ENCODE data around the gene MCIDAS. TPM values are rescaled to one million over a fixed set of nuclear protein-coding genes. Genes with fewer than 3 reads are reported as not detected.

MCIDAS gene
- total and polyA plus RNA-seq, 3 donors from 2014 or later, result 0.39 to 0.68 (median 0.42) TPM

- WGBS, 2 donors, result 72 to 73% methylated on average over 6 of the region's 6 CpGs
- DNase-seq, result no peak
Measured at GRCh38 chr5:55188656-55189540, 38.2 kb downstream of the MCIDAS start.

GRCh38 chr5:55187370-55187769, 39.7 kb downstream of the MCIDAS start:
- H3K9me3 ChIP-seq, result no peaks in the 10 kb centered on the region
- no peaks in the 10 kb centered on the region for H3K36me3 ChIP-seq (ENCODE audit: low read depth, missing control alignments)
- H3K4me3 ChIP-seq, result no peak overlapping the region
- DNase-seq, result no peak
- H3K27me3 ChIP-seq, result no peaks in the 10 kb centered on the region
- no peak for TF ChIP-seq CTCF (IDR thresholded peaks at IDR 0.05)
- no peak for TF ChIP-seq POLR2A (IDR thresholded peaks at IDR 0.05)
- intact Hi-C loops (cut with DNase I; ENCODE audit: low total_unique reads), result no loop called here
- no peak overlapping the region for H3K27ac ChIP-seq
- H3K4me1 ChIP-seq, result no peaks in the 10 kb centered on the region
- WGBS, 2 donors, result 69 to 74% methylated on average over 4 of the region's 4 CpGs

More at GRCh38 chr5:55188656-55189540, 38.2 kb downstream of the MCIDAS start:
- Histone ChIP-seq H3K27me3 (no peaks in the 10 kb centered on the region), H3K4me1 (no peaks in the 10 kb centered on the region), H3K4me3 (no peak overlapping the region), H3K27ac (no peak overlapping the region), H3K9me3 (no peaks in the 10 kb centered on the region), H3K36me3 (ENCODE audit: low read depth, missing control alignments) (no peaks in the 10 kb centered on the region)
- intact Hi-C loops (cut with DNase I; ENCODE audit: low total_unique reads), result no loop called here
- TF ChIP-seq POLR2A (IDR thresholded peaks at IDR 0.05) (no peak), CTCF (IDR thresholded peaks at IDR 0.05) (no peak)

DNA sequence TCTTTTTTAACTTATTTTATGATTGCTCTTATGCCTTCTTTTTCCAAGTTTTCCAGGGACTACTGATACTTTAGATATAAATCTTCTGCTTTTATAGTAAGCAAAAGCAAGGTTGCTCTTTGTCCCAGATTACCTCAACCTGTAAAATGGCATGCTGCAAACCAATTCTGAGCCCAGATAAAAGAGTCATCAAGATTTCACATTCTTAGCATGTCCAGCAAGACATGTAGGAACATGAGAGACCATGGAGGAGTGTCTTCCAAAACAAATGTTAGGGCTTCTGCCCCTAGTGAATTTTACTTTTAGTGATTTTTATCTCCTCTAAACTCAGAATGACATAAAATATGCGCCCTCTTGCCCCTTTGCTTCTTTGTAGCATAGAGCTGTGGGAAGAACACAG, 47.1 kb downstream of the MCIDAS start:
- Histone ChIP-seq H3K4me3 (no peak overlapping the region), H3K36me3 (ENCODE audit: low read depth, missing control alignments) (no peaks in the 10 kb centered on the region), H3K27me3 (no peaks in the 10 kb centered on the region), H3K9me3 (no peaks in the 10 kb centered on the region), H3K27ac (no peak overlapping the region), H3K4me1 (no peaks in the 10 kb centered on the region)
- TF ChIP-seq POLR2A (IDR thresholded peaks at IDR 0.05) (no peak), CTCF (IDR thresholded peaks at IDR 0.05) (no peak)
- no peak for DNase-seq
- 64 to 71% methylated on average over 1 of the region's 1 CpG for WGBS, 2 donors
- intact Hi-C loops (cut with DNase I; ENCODE audit: low total_unique reads), result no loop called here

DNA sequence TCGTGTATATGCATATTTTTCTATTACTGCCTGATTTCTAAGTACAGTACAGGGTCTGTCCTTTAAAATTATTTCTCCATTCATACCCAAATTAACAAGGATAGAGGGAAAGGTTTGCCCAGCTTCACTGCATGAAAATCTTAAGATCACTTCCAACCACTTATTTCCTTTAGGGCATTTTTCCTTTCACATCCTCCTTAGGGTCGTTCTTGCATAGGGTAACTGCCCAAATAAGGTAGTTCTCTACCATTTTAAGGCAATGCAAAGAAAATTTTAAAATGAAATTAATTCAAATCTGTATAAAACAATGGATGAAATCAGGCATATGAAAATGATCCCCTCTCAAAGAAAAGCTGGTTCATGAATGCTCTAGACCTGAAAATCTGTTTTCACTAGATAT, 50.0 kb downstream of the MCIDAS start:
- H3K27ac ChIP-seq, result no peak overlapping the region
- no peaks in the 10 kb centered on the region for H3K36me3 ChIP-seq (ENCODE audit: low read depth, missing control alignments)
- H3K4me3 ChIP-seq, result peak overlapping the region in 1 of 2 donors; percentile 27
- H3K4me1 ChIP-seq, result peaks cover 7% of the 10 kb centered on the region
- TF ChIP-seq CTCF (IDR thresholded peaks at IDR 0.05) (no peak), POLR2A (IDR thresholded peaks at IDR 0.05) (no peak)
- 7 to 23% methylated on average over 2 of the region's 2 CpGs for WGBS, 2 donors
- DNase-seq, result no peak
- intact Hi-C loops (cut with DNase I; ENCODE audit: low total_unique reads), result no loop called here
- H3K27me3 ChIP-seq, result no peaks in the 10 kb centered on the region
- no peaks in the 10 kb centered on the region for H3K9me3 ChIP-seq

Measured in testis (tissue), 3 donors.